Astrocyte of the hippocampus (primary cell): ENCODE data around the gene ZSCAN5A.
"Not testable (repeated sequence)": the region's sequence is repeated elsewhere in the genome, so short reads cannot be mapped to it uniquely, and the experiment has no call there.

Source experiments
- DNase-seq: peaks from one replicate; pipeline ENCODE4 v3.0.0; 2011; ENCODE audit warnings: low read depth, low spot score

The ZSCAN5A gene

GRCh38 chr19:56273563-56274117, 41.0 kb downstream of the ZSCAN5A start:
- no peak for DNase-seq

GRCh38 chr19:56272161-56272798, 42.4 kb downstream of the ZSCAN5A start, which contains the start of gene EDDM13:
Gene EDDM13, plus strand, starts transcription at chr19:56272748. Its CDS starts 87 bp downstream, at chr19:56272835.
- DNase-seq = no peak

- DNase-seq = no peak
Measured at GRCh38 chr19:56271151-56271550, 43.5 kb downstream of the ZSCAN5A start.

- DNase-seq = no peak
Measured at GRCh38 chr19:56270676-56271075, 44.0 kb downstream of the ZSCAN5A start.

GRCh38 chr19:56269348-56269747, 45.3 kb downstream of the ZSCAN5A start:
- no peak for DNase-seq

GRCh38 chr19:56266051-56266450, 48.6 kb downstream of the ZSCAN5A start:
- DNase-seq = no peak

- no peak for DNase-seq
Measured at GRCh38 chr19:56263319-56263718, 51.3 kb downstream of the ZSCAN5A start.

GRCh38 chr19:56261932-56262331, 52.7 kb downstream of the ZSCAN5A start:
- not testable (repeated sequence) for DNase-seq

- no peak for DNase-seq
Measured at GRCh38 chr19:56261145-56261544, 53.5 kb downstream of the ZSCAN5A start.

GRCh38 chr19:56258272-56258671, 56.4 kb downstream of the ZSCAN5A start:
- DNase-seq = no peak

- peak; percentile 51 for DNase-seq
Measured at GRCh38 chr19:56253737-56254136, 60.9 kb downstream of the ZSCAN5A start.

GRCh38 chr19:56252699-56253422, 61.8 kb downstream of the ZSCAN5A start:
- DNase-seq = peak; percentile 87

- not testable (repeated sequence) for DNase-seq
Measured at GRCh38 chr19:56248736-56249338, 65.8 kb downstream of the ZSCAN5A start.

- DNase-seq = not testable (repeated sequence)
Measured at GRCh38 chr19:56245764-56246163, 68.9 kb downstream of the ZSCAN5A start.

- no peak for DNase-seq
Measured at GRCh38 chr19:56245121-56245740, 69.4 kb downstream of the ZSCAN5A start.

GRCh38 chr19:56223481-56223880, 91.2 kb downstream of the ZSCAN5A start:
- no peak for DNase-seq

- no peak for DNase-seq
Measured at GRCh38 chr19:56222901-56223300, 91.7 kb downstream of the ZSCAN5A start.

GRCh38 chr19:56221851-56222250, 92.8 kb downstream of the ZSCAN5A start:
- no peak for DNase-seq

- DNase-seq = not testable (repeated sequence)
Measured at GRCh38 chr19:56221442-56221841, 93.2 kb downstream of the ZSCAN5A start.

GRCh38 chr19:56218961-56219360, 95.7 kb downstream of the ZSCAN5A start:
- DNase-seq = no peak

- DNase-seq = peak; percentile 59
Measured at GRCh38 chr19:56217039-56217949, 97.3 kb downstream of the ZSCAN5A start.
